Common myeloid progenitor, CD34-positive (primary cell): ENCODE results near the gene RPP38.

ENCODE experiments used
- CTCF ChIA-PET: fragments of 350-600 bp; sonication (Branson Sonifier 250); formaldehyde crosslinking; loops from one replicate; lab custom pipeline; 2021; ENCODE audit warnings: antibody characterized with exemption; lab: Charles Lee
- POLR2A ChIA-PET: fragments of 350-600 bp; sonication (Branson Sonifier 250); formaldehyde crosslinking; loops from one replicate; lab custom pipeline; 2021; ENCODE audit warnings: antibody characterized with exemption; lab: Charles Lee
- DNase-seq, 3 donors: peaks; one replicate each; pipeline versions ENCODE4 v3.0.0 to v3.0.0-alpha.2; 2013
- H3K27ac ChIP-seq, 2 experiments: 1 replicate in 1 of 2; 2 replicates in 1 of 2; pipeline ENCODE4 v1.7.0; 2013; ENCODE audit warnings: inconsistent platforms in 2 of 2, low read length in 2 of 2, mild to moderate bottlenecking in 2 of 2, low read depth in 1 of 2, moderate library complexity in 1 of 2; ENCODE audit not compliant: severe bottlenecking in 2 of 2, insufficient read depth in 1 of 2, poor library complexity in 1 of 2
- H3K27me3 ChIP-seq, 5 experiments: replicated peaks in 2 of 5; 1 replicate in 3 of 5; 2 replicates in 2 of 5; pipeline versions ENCODE4 v1.6.1 to v1.7.0; 2013; ENCODE audit warnings: low read length in 4 of 5, mild to moderate bottlenecking in 2 of 5, moderate library complexity in 2 of 5, inconsistent platforms in 1 of 5; ENCODE audit not compliant: insufficient read depth in 5 of 5, control insufficient read depth in 4 of 5
- H3K36me3 ChIP-seq, 4 experiments: 1 replicate in 2 of 4; 2 replicates in 2 of 4; pipeline versions ENCODE4 v1.6.1 to v1.7.0; 2013; ENCODE audit warnings: low read length in 3 of 4, control low read depth in 1 of 4, mild to moderate bottlenecking in 1 of 4; ENCODE audit not compliant: control insufficient read depth in 4 of 4, insufficient read depth in 4 of 4
- H3K4me1 ChIP-seq, 4 experiments: 1 replicate in 3 of 4; 2 replicates in 1 of 4; pipeline versions ENCODE4 v1.6.1 to v1.7.1; 2013; ENCODE audit warnings: low read length in 3 of 4, mild to moderate bottlenecking in 3 of 4, control low read depth in 1 of 4, inconsistent platforms in 1 of 4, moderate library complexity in 1 of 4; ENCODE audit not compliant: control insufficient read depth in 4 of 4, insufficient read depth in 4 of 4; ENCODE audit errors: control extremely low read depth in 1 of 4
- H3K4me3 ChIP-seq, 7 experiments: 1 replicate in 4 of 7; 2 replicates in 3 of 7; pipeline versions ENCODE4 v1.5.1 to v1.7.0; 2013; ENCODE audit warnings: mild to moderate bottlenecking in 7 of 7, low read length in 6 of 7, moderate library complexity in 6 of 7, inconsistent platforms in 2 of 7, low read depth in 2 of 7, control low read depth in 1 of 7; ENCODE audit not compliant: insufficient read depth in 4 of 7, control insufficient read depth in 1 of 7; ENCODE audit errors: extremely low read depth in 1 of 7
- H3K9me3 ChIP-seq, 5 experiments: 1 replicate in 4 of 5; 2 replicates in 1 of 5; pipeline versions ENCODE4 v1.6.1 to v1.7.1; 2013; ENCODE audit warnings: low read length in 4 of 5, mild to moderate bottlenecking in 2 of 5, inconsistent platforms in 1 of 5, low read depth in 1 of 5, moderate library complexity in 1 of 5; ENCODE audit not compliant: control insufficient read depth in 4 of 5, insufficient read depth in 2 of 5; ENCODE audit errors: control extremely low read depth in 1 of 5
- WGBS: methylation state at CpG from one replicate; pipeline ENCODE4 v1.1.5; 2013; ENCODE audit not compliant: insufficient coverage; 5-methylcytosine and 5-hydroxymethylcytosine counted together

RPP38 gene

GRCh38 chr10:15060638-15061037, 36.5 kb upstream of the RPP38 start:
- peaks cover 0 to 18% (median 2%) of the 10 kb centered on the region in 5 experiments for H3K9me3 ChIP-seq
- ChIA-PET POLR2A (no interaction called here), CTCF (no interaction called here)

GRCh38 chr10:15067154-15067553, 30.0 kb upstream of the RPP38 start:
- CTCF ChIA-PET = no interaction called here
- DNase-seq = no peak
- H3K4me1 ChIP-seq = no peaks in the 10 kb centered on the region
- H3K9me3 ChIP-seq = peaks cover 0 to 12% (median 2%) of the 10 kb centered on the region in 5 experiments
- no peaks in the 10 kb centered on the region for H3K36me3 ChIP-seq
- H3K27ac ChIP-seq = no peak overlapping the region
- WGBS = 100% methylated on average over 1 of the region's 5 CpGs
- H3K27me3 ChIP-seq = no peaks in the 10 kb centered on the region
- H3K4me3 ChIP-seq = no peak overlapping the region
- POLR2A ChIA-PET = interaction anchor here (0.6 kb wide), 1 partner anchor 23 kb away, joined by 3 read pairs; no protein-coding TSS in a partner anchor

More at GRCh38 chr10:15060638-15061037, 36.5 kb upstream of the RPP38 start:
- Histone ChIP-seq H3K27ac (no peak overlapping the region), H3K27me3 (no peaks in the 10 kb centered on the region), H3K4me1 (no peaks in the 10 kb centered on the region), H3K36me3 (no peaks in the 10 kb centered on the region), H3K4me3 (no peak overlapping the region)
- DNase-seq = no peak
- WGBS = 100% methylated on average over 1 of the region's 2 CpGs

- Histone ChIP-seq H3K9me3 (peaks cover 0 to 18% (median 2%) of the 10 kb centered on the region in 5 experiments), H3K27me3 (no peaks in the 10 kb centered on the region), H3K4me1 (no peaks in the 10 kb centered on the region), H3K4me3 (no peak overlapping the region), H3K27ac (no peak overlapping the region), H3K36me3 (no peaks in the 10 kb centered on the region)
- ChIA-PET POLR2A (no interaction called here), CTCF (no interaction called here)
- 100% methylated on average over 3 of the region's 3 CpGs for WGBS
- no peak for DNase-seq
Measured at GRCh38 chr10:15068802-15069201, 28.4 kb upstream of the RPP38 start.

GRCh38 chr10:15069230-15069629, 27.9 kb upstream of the RPP38 start:
- no peak overlapping the region for H3K4me3 ChIP-seq
- H3K27ac ChIP-seq = no peak overlapping the region
- WGBS = 75% methylated on average over 3 of the region's 4 CpGs
- DNase-seq = no peak
- no peaks in the 10 kb centered on the region for H3K4me1 ChIP-seq
- ChIA-PET CTCF (no interaction called here), POLR2A (no interaction called here)
- peaks cover 0 to 18% (median 2%) of the 10 kb centered on the region in 5 experiments for H3K9me3 ChIP-seq
- H3K36me3 ChIP-seq = no peaks in the 10 kb centered on the region
- no peaks in the 10 kb centered on the region for H3K27me3 ChIP-seq

- DNase-seq = no peak
- WGBS = 94% methylated on average over 3 of the region's 5 CpGs
- peaks cover 0 to 11% (median 0%) of the 10 kb centered on the region in 5 experiments for H3K9me3 ChIP-seq
- no peak overlapping the region for H3K27ac ChIP-seq
- H3K36me3 ChIP-seq = no peaks in the 10 kb centered on the region
- H3K4me1 ChIP-seq = no peaks in the 10 kb centered on the region
- ChIA-PET POLR2A (interaction anchor here (1.1 kb wide), 1 partner anchor 24 kb away, joined by 4 read pairs; no protein-coding TSS in a partner anchor), CTCF (interaction anchor here (0.9 to 1.3 kb wide), 2 partner anchors 12 to 28 kb away, joined by 3 read pairs; no protein-coding TSS in a partner anchor)
- H3K27me3 ChIP-seq = no peaks in the 10 kb centered on the region
- no peak overlapping the region for H3K4me3 ChIP-seq
Measured at GRCh38 chr10:15072358-15072757, 24.8 kb upstream of the RPP38 start.

- Histone ChIP-seq H3K4me3 (no peak overlapping the region), H3K4me1 (no peaks in the 10 kb centered on the region), H3K27ac (no peak overlapping the region), H3K9me3 (peaks cover 0 to 9% (median 0%) of the 10 kb centered on the region in 5 experiments), H3K27me3 (no peaks in the 10 kb centered on the region), H3K36me3 (no peaks in the 10 kb centered on the region)
- 100% methylated on average over 1 of the region's 3 CpGs for WGBS
- POLR2A ChIA-PET = no interaction called here
- no peak for DNase-seq
- CTCF ChIA-PET = no interaction called here
Measured at GRCh38 chr10:15075421-15075820, 21.7 kb upstream of the RPP38 start.

GRCh38 chr10:15083674-15084501, 13.3 kb upstream of the RPP38 start:
- peaks cover 0 to 6% (median 5%) of the 10 kb centered on the region in 4 experiments for H3K4me1 ChIP-seq
- H3K27me3 ChIP-seq = no peaks in the 10 kb centered on the region
- ChIA-PET CTCF (interaction anchor here (0.7 kb wide), 1 partner anchor 11 kb away, joined by 3 read pairs; no protein-coding TSS in a partner anchor), POLR2A (no interaction called here)
- no peaks in the 10 kb centered on the region for H3K36me3 ChIP-seq
- WGBS = 89% methylated on average over 12 of the region's 18 CpGs
- H3K4me3 ChIP-seq = peak overlapping the region in 2 of 7 experiments; percentile 6 to 63
- H3K9me3 ChIP-seq = no peaks in the 10 kb centered on the region
- no peak for DNase-seq
- no peak overlapping the region for H3K27ac ChIP-seq
